Measurements from ENCODE around the gene TRIM66. TPM values are rescaled to one million over a fixed set of nuclear protein-coding genes. Genes with fewer than 3 reads are reported as not detected.

Gene TRIM66
- total RNA-seq, 1 donor from 2014 or later: 3.9 TPM

DNA sequence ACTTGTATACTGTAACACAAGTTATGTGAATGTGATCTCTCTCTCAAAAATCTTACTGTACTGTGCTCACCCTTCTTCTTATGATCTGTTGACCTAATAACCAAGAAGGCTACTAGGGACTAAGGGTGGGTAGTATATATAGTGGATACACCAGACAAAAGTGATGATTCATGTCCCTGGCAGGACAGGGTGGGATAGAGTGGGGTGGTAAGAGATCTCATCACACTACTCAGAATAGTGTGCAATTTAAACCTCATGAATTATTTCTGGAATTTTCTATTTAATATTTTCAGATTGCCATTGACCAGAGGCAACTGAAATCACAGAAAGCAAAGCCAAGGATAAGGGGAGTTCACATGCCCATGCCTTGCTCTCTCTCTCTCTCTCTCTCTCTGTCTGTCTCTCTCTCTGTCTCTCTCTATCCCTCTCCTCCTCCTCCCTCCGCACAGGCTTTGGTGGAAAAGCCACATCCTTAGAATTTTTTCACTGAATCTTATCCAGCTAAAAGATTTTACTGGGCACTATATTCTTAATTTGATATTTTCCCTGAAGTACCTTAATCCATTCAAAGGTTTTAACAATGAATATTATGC lies 76.4 kb downstream of the TRIM66 start:
- Histone ChIP-seq H3K9me3 (no peaks in the 10 kb centered on the region), H3K4me3 (no peak overlapping the region), H3K27ac (no peak overlapping the region), H3K27me3 (no peaks in the 10 kb centered on the region), H3K36me3 (no peaks in the 10 kb centered on the region), H3K4me1 (no peaks in the 10 kb centered on the region)
- DNase-seq (ENCODE audit: low spot score in 2 of 2): no peak
- intact Hi-C loops (cut with DNase I): no loop called here
- TF ChIP-seq, protein P1, sequence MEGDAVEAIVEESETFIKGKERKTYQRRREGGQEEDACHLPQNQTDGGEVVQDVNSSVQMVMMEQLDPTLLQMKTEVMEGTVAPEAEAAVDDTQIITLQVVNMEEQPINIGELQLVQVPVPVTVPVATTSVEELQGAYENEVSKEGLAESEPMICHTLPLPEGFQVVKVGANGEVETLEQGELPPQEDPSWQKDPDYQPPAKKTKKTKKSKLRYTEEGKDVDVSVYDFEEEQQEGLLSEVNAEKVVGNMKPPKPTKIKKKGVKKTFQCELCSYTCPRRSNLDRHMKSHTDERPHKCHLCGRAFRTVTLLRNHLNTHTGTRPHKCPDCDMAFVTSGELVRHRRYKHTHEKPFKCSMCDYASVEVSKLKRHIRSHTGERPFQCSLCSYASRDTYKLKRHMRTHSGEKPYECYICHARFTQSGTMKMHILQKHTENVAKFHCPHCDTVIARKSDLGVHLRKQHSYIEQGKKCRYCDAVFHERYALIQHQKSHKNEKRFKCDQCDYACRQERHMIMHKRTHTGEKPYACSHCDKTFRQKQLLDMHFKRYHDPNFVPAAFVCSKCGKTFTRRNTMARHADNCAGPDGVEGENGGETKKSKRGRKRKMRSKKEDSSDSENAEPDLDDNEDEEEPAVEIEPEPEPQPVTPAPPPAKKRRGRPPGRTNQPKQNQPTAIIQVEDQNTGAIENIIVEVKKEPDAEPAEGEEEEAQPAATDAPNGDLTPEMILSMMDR (IDR thresholded peaks at IDR 0.05): no peak

DNA sequence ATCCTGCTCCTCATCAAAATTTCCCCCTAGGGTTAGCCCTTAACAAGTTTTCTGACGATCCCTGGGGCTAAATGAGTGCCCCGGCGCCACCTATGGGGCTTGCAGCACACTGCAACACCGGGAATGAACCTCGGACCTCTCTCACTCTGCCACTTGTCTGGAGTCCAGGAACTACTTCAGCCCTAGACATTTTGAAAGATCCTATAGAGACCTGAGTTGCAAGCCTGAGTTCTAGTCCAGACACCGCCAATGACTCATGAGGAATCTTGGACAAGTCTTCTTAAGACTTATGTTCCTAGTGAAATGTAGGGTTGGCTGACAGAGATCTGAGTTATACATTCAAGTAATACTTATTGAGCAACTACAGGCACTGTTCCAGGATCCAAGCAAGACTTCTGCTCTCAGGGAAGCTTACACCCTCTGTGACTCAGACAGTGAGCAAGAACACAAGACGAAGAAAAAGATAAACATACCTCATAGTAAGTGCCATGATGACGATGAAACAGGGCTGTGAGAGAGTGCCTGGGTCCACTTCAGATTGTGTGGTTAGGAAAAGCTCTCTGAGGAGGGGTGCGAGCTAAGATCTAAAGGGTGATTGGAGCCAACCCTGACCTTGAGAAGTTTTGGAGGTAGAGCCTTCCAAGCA lies 78.3 kb downstream of the TRIM66 start:
- Histone ChIP-seq H3K36me3 (no peaks in the 10 kb centered on the region), H3K4me3 (no peak overlapping the region), H3K4me1 (no peaks in the 10 kb centered on the region), H3K27me3 (no peaks in the 10 kb centered on the region), H3K9me3 (no peaks in the 10 kb centered on the region), H3K27ac (no peak overlapping the region)
- peak in 1 of 2 donors; percentile 73 for DNase-seq (ENCODE audit: low spot score in 2 of 2)
- TF ChIP-seq, protein P1 (IDR thresholded peaks at IDR 0.05): peak in 2 of 3 experiments; percentile 46 to 56
- intact Hi-C loops (cut with DNase I): no loop called here

DNA sequence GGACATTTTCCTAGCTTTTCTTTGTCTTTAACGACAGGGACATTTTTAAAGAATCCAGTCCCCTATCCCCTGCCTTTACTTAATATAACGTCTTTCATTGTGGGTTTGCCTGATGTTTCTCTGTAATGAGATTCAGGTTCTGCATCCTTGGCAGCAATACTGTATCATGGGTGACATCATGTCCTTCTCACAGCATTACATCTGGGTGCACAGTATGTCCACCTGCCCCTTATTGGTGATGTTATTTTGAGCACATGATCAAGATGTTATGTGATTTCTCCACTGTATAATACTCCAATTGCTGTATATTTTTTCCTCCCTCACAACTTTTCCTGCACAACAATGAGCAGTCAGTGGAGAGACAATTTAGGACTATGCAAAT lies 78.8 kb downstream of the TRIM66 start:
- Histone ChIP-seq H3K4me3 (no peak overlapping the region), H3K27me3 (no peaks in the 10 kb centered on the region), H3K4me1 (no peaks in the 10 kb centered on the region), H3K9me3 (no peaks in the 10 kb centered on the region), H3K36me3 (no peaks in the 10 kb centered on the region), H3K27ac (no peak overlapping the region)
- no peak for DNase-seq (ENCODE audit: low spot score in 2 of 2)
- TF ChIP-seq, protein P1 (IDR thresholded peaks at IDR 0.05): no peak
- intact Hi-C loops (cut with DNase I): no loop called here

DNA sequence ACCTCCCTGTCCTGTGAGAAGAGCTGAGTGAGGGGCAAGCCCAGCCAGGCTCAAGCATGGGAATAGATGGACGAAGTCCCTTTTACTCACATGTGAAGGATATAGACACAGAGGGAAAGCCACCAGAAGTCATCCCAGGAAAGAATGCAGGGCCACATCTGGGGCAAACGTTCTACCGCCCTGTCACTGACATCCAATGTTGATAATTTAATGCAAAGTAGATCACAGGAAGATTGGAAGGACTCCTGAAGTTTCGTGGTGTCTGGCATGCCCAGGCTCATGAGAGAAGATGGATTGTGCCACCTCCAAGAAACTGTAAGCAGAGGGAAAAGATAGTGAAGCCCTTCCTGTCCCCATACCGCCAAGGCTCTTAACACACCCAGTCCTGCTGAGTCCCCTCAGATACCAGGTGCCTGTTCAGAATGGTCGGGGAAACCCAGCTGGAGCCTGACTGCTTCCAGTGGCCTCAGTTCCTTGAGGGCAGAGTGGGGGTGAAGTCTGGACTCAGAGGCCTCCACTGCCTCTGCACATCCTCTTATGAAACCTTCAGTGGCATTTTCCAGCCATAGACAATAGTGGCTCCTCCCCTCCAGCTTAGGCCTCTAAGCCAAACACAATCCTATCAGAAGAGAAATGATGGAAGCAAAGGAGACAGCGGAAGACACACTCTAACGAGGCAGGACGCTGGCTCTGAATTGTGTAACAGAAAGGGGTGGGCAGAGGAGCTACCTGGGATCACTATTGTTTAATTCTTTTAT lies 80.9 kb downstream of the TRIM66 start:
- intact Hi-C loops (cut with DNase I): no loop called here
- no peak for DNase-seq (ENCODE audit: low spot score in 2 of 2)

DNA sequence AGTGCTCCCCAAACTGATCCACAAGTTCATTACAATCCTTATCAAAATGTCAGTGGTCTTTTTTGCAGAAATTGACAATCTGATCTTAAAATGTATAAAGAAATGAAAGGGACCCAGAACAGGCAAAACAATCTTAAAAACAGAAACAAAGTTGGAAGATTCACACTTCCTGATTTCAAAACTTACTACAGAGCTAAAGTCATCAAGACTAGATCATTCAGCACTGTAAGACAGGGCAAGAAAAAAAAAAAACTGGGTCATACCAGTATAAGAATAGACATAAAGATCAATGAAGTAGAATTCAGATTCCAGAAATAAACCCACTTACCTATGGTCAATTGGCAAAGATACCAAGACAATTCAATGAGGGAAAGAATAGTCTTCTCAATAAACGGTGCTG lies 84.0 kb downstream of the TRIM66 start:
- H3K4me1 ChIP-seq: peaks cover 5 to 6% of the 10 kb centered on the region in 2 donors
- intact Hi-C loops (cut with DNase I): no loop called here
- DNase-seq (ENCODE audit: low spot score in 2 of 2): no peak
- no peaks in the 10 kb centered on the region for H3K36me3 ChIP-seq
- H3K27ac ChIP-seq: no peak overlapping the region
- no peak overlapping the region for H3K4me3 ChIP-seq
- H3K9me3 ChIP-seq: no peaks in the 10 kb centered on the region
- TF ChIP-seq, protein P1 (IDR thresholded peaks at IDR 0.05): no peak
- peaks cover 10% of the 10 kb centered on the region for H3K27me3 ChIP-seq

More for the DNA sequence above, 80.9 kb downstream of the TRIM66 start:
- Histone ChIP-seq H3K36me3 (no peaks in the 10 kb centered on the region), H3K27me3 (no peaks in the 10 kb centered on the region), H3K4me3 (no peak overlapping the region), H3K4me1 (no peaks in the 10 kb centered on the region), H3K27ac (no peak overlapping the region), H3K9me3 (no peaks in the 10 kb centered on the region)
- TF ChIP-seq, protein P1 (IDR thresholded peaks at IDR 0.05): no peak
